Esophagus (tissue), 2 donors: ENCODE results near the gene CNGA4. TPM values are rescaled to one million over a fixed set of nuclear protein-coding genes. Genes with fewer than 3 reads are reported as not detected.

Experiments used
- H3K27ac ChIP-seq, 2 donors: one replicate each; pipeline ENCODE4 v1.5.1; 2013; ENCODE audit warnings: low read depth in 2 of 2, mild to moderate bottlenecking in 2 of 2, inconsistent platforms in 1 of 2, low read length in 1 of 2, moderate library complexity in 1 of 2
- H3K27me3 ChIP-seq, 2 donors: one replicate each; pipeline ENCODE4 v1.6.1; 2013; ENCODE audit warnings: low read length in 2 of 2, control low read depth in 1 of 2, mild to moderate bottlenecking in 1 of 2; ENCODE audit not compliant: insufficient read depth in 2 of 2, control insufficient read depth in 1 of 2
- H3K36me3 ChIP-seq, 2 donors: one replicate each; pipeline ENCODE4 v1.6.1; 2013; ENCODE audit warnings: low read length in 1 of 2; ENCODE audit not compliant: control insufficient read depth in 2 of 2, insufficient read depth in 2 of 2
- H3K4me1 ChIP-seq, 2 donors: one replicate each; pipeline ENCODE4 v1.6.1; 2013; ENCODE audit warnings: low read length in 1 of 2; ENCODE audit not compliant: control insufficient read depth in 2 of 2, insufficient read depth in 2 of 2
- H3K4me3 ChIP-seq, 2 donors: one replicate each; pipeline ENCODE4 v1.5.1; 2013; ENCODE audit warnings: low read length in 2 of 2, mild to moderate bottlenecking in 2 of 2, low read depth in 1 of 2, moderate library complexity in 1 of 2
- H3K9me3 ChIP-seq, 2 donors: one replicate each; pipeline ENCODE4 v1.6.1; 2013; ENCODE audit warnings: mild to moderate bottlenecking in 2 of 2, low read depth in 1 of 2, low read length in 1 of 2, moderate library complexity in 1 of 2; ENCODE audit not compliant: control insufficient read depth in 2 of 2, insufficient read depth in 1 of 2
- WGBS, 2 donors: extraction: QIAGEN DNeasy Blood & Tissue Kit; methylation state at CpG; one replicate each; pipeline ENCODE4 v1.1.7; 2013; 5-methylcytosine and 5-hydroxymethylcytosine counted together
- polyA plus RNA-seq, 2 donors: library from polyadenylated mRNA; stranded (reverse); fragments of 200-250 nt; gene quantifications; one replicate each; pipeline ENCODE4 v1.2.3, GENCODE V29; 2013
- donor health status: healthy with polysubstance abuse.
- donor health status: Bipolar disorder and iron deficiency.

The CNGA4 gene, protein sequence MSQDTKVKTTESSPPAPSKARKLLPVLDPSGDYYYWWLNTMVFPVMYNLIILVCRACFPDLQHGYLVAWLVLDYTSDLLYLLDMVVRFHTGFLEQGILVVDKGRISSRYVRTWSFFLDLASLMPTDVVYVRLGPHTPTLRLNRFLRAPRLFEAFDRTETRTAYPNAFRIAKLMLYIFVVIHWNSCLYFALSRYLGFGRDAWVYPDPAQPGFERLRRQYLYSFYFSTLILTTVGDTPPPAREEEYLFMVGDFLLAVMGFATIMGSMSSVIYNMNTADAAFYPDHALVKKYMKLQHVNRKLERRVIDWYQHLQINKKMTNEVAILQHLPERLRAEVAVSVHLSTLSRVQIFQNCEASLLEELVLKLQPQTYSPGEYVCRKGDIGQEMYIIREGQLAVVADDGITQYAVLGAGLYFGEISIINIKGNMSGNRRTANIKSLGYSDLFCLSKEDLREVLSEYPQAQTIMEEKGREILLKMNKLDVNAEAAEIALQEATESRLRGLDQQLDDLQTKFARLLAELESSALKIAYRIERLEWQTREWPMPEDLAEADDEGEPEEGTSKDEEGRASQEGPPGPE
- under 1 TPM; 0.06 TPM for polyA plus RNA-seq

DNA sequence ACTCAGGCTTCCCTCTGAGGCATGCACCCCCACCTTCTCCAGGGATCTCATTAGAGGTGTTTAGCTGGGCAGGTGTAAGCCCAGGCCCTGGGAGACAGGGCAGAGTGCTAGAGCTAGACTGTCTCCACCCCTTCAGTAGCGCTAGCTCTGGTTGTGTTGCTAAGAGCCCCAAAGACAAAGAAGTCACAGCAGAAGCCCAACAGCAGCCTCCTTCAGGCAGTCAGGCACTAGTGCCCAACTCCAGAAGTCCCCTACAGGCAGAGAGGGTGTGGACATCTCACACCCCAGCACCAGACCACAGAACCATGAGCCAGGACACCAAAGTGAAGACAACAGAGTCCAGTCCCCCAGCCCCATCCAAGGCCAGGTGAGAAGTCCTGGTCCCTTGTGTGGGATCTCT, at the start of gene CNGA4:
Gene CNGA4, plus strand, starts transcription at position 188 of the 400 bp plus-strand sequence. Its CDS starts 118 bp downstream, at position 306.
- 86% methylated on average over 1 of the region's 1 CpG for WGBS, 2 donors
- H3K27ac ChIP-seq: no peak within 1 kb of the TSS

DNA sequence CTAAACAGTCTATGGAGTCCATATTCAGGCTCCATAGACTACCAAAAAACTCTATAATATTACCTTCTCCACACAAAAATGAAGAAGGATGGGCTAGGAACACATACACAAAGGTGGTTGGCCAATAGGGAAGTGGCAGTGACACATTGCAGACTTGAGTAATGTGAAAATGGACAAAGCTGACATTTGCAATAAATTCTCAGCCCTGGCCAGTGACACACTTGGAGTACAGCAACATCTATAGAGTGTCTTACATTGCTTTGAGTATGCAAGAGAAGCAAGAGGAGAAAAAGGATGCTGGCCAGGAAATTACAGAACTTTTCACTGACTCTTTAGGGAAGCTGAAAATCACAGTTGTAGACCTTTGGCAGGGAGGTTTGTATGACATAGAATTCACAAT, 47.1 kb upstream of the CNGA4 start:
- no peak overlapping the region for H3K4me3 ChIP-seq
- H3K36me3 ChIP-seq: no peaks in the 10 kb centered on the region
- no peaks in the 10 kb centered on the region for H3K27me3 ChIP-seq
- no peaks in the 10 kb centered on the region for H3K9me3 ChIP-seq
- H3K27ac ChIP-seq: no peak overlapping the region
- H3K4me1 ChIP-seq: no peaks in the 10 kb centered on the region

More for the DNA sequence above, at the start of gene CNGA4:
- no peaks in the 10 kb centered on the region for H3K27me3 ChIP-seq
- no peaks in the 10 kb centered on the region for H3K4me1 ChIP-seq
- H3K9me3 ChIP-seq: no peaks in the 10 kb centered on the region
- no peaks in the 10 kb centered on the region for H3K36me3 ChIP-seq
- no peak within 1 kb of the TSS for H3K4me3 ChIP-seq

DNA sequence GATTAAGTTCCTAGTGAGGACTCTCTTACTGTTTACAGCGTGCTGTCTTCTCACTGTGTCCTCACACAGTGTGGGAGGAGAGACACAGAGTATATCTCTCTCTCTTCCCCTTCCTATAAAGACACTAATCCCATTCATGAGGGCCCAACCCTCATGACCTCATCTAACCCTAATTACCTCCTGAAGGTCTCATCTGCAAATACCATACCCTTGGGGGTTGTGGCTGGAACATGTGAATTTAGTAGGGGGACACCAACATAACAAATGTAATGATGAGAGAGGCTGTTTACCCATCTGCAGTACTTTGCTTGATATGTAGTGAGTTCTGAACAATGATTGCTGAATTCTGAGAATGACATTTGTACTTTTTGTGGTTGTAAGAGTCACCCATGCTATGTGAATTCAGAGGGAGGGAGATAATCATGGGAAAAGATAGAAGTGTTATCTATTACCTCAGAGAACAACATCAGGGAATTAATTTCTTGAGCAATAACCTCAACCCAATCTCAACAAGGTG, 44.8 kb upstream of the CNGA4 start:
- H3K36me3 ChIP-seq: no peaks in the 10 kb centered on the region
- WGBS, 2 donors: 72 to 83% methylated on average over 1 of the region's 1 CpG
- H3K9me3 ChIP-seq: no peaks in the 10 kb centered on the region
- no peak overlapping the region for H3K27ac ChIP-seq
- H3K27me3 ChIP-seq: no peaks in the 10 kb centered on the region
- H3K4me1 ChIP-seq: no peaks in the 10 kb centered on the region
- H3K4me3 ChIP-seq: no peak overlapping the region

DNA sequence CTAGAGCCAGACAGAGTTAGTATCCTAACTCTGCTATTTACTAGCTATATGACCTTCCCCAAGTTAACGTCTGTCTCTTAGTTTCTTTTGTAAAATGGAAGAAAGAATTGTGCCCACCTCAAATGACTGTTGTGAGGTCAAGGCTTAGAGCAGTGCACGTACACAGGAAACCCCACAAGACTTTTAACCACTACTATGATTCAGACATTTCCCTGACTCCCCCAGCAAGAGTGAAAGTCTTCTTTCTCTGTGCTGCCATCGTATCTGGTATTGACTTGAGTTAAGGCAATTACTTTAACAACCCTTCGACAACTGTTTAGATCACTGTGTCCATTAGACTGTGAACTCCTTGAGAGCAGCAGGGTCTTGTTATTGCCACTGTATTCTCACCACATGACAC, 42.5 kb upstream of the CNGA4 start:
- H3K27ac ChIP-seq: no peak overlapping the region
- no peaks in the 10 kb centered on the region for H3K4me1 ChIP-seq
- H3K9me3 ChIP-seq: no peaks in the 10 kb centered on the region
- no peaks in the 10 kb centered on the region for H3K27me3 ChIP-seq
- H3K4me3 ChIP-seq: no peak overlapping the region
- WGBS, 2 donors: 54 to 56% methylated on average over 4 of the region's 4 CpGs
- no peaks in the 10 kb centered on the region for H3K36me3 ChIP-seq

DNA sequence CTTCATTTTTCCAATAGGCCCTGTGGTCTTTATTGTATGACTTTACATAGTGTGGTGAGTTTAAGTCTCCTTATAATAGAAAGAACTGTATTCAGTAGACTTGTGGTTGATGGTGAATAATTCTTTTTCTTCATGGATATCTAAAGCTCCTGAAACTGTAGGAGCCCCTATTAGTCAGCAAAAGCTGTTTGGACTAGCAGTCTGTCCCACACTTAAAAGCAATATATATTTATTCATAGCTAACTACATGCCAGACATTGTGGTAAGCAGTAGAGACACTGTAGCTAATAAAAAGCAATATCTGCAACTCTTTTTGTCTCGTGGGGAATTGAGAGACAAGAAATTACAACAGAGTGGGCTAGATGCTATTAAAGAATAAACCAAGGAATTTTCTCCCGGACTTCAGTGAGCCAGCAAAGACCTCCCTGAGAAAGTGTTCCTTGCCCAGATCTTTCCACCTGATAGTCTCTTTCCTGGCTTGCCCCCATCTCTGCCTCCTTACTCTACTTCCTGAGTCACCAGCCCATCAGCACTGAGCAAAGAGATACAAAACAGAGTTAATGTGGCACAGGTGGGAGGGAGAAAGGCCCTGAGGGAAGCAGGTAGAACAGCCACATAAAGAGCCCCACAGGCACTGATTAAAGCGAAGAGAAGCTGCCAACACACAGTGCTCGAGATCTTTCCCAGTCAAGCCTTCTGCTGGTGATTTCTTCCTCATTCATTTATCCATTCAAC, 41.3 kb upstream of the CNGA4 start:
- H3K4me1 ChIP-seq: no peaks in the 10 kb centered on the region
- no peak overlapping the region for H3K27ac ChIP-seq
- H3K27me3 ChIP-seq: no peaks in the 10 kb centered on the region
- H3K9me3 ChIP-seq: no peaks in the 10 kb centered on the region
- no peaks in the 10 kb centered on the region for H3K36me3 ChIP-seq
- WGBS, 2 donors: 77 to 82% methylated on average over 4 of the region's 4 CpGs
- no peak overlapping the region for H3K4me3 ChIP-seq

DNA sequence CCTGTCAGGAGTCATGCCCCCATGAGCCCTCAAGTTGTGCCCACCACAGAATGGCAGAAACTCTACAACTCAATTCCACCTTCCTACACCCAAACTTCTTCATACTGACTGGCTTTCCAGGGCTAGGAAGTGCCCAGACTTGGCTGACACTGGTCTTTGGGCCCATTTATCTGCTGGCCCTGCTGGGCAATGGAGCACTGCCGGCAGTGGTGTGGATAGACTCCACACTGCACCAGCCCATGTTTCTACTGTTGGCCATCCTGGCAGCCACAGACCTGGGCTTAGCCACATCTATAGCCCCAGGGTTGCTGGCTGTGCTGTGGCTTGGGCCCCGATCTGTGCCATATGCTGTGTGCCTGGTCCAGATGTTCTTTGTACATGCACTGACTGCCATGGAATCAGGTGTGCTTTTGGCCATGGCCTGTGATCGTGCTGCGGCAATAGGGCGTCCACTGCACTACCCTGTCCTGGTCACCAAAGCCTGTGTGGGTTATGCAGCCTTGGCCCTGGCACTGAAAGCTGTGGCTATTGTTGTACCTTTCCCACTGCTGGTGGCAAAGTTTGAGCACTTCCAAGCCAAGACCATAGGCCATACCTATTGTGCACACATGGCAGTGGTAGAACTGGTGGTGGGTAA, 39.6 kb upstream of the CNGA4 start, which contains the start of gene OR52W1:
Gene OR52W1, plus strand, starts transcription at position 51 of the 637 bp plus-strand sequence. Its CDS starts 0 bp downstream, at position 51.
- H3K27ac ChIP-seq: no peak within 1 kb of the TSS
- WGBS, 2 donors: 97 to 99% methylated on average over 5 of the region's 5 CpGs

DNA sequence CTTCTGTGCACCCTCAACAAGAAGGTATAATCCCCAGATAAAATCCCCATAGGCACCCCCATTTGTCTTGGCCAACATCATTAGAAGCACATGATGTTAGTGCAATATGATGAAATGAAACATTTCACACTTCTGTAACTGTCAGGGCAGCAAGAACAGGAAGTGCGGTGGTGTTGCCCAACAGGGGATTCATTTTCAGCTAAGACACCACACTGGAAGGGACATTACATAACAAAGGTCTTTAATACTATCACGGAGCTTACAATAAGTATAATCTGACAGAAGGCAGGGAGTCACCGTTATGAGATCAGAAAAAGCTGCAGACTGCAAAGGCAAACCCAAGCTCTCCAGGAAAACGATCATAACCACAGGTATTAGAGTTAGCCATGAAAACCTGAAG, 37.9 kb upstream of the CNGA4 start:
- Histone ChIP-seq H3K27ac (no peak overlapping the region), H3K36me3 (peaks cover 3 to 5% of the 10 kb centered on the region in 2 donors), H3K9me3 (no peaks in the 10 kb centered on the region), H3K27me3 (no peaks in the 10 kb centered on the region), H3K4me1 (no peaks in the 10 kb centered on the region), H3K4me3 (no peak overlapping the region)
- 78 to 82% methylated on average over 4 of the region's 4 CpGs for WGBS, 2 donors

More for the DNA sequence above, 39.6 kb upstream of the CNGA4 start, which contains the start of gene OR52W1:
- Histone ChIP-seq H3K9me3 (no peaks in the 10 kb centered on the region), H3K36me3 (no peaks in the 10 kb centered on the region), H3K4me1 (no peaks in the 10 kb centered on the region), H3K27me3 (no peaks in the 10 kb centered on the region), H3K4me3 (no peak within 1 kb of the TSS)

DNA sequence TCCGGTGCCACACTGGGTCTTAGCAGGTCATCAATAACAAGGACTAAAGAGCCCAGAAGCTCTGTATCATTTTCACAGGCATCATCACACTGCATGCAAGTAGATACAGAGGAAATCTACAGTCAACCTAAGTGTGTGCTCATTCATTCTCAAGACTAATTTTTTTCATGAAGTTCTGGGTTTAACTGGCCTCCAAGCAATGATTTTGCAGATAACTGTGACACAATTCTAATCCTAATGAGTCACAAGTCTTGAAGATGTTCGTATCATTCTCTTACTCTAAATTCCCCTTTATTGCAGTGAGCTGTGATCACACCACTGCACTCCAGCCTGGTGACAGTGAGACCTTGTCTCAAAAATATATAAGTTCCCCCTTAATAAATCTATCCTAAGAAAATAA, 37.4 kb upstream of the CNGA4 start:
- WGBS, 2 donors: 67 to 68% methylated on average over 2 of the region's 2 CpGs
- peaks cover 3 to 5% of the 10 kb centered on the region in 2 donors for H3K36me3 ChIP-seq
- H3K27me3 ChIP-seq: no peaks in the 10 kb centered on the region
- H3K9me3 ChIP-seq: no peaks in the 10 kb centered on the region
- H3K27ac ChIP-seq: no peak overlapping the region
- H3K4me3 ChIP-seq: no peak overlapping the region
- H3K4me1 ChIP-seq: no peaks in the 10 kb centered on the region

DNA sequence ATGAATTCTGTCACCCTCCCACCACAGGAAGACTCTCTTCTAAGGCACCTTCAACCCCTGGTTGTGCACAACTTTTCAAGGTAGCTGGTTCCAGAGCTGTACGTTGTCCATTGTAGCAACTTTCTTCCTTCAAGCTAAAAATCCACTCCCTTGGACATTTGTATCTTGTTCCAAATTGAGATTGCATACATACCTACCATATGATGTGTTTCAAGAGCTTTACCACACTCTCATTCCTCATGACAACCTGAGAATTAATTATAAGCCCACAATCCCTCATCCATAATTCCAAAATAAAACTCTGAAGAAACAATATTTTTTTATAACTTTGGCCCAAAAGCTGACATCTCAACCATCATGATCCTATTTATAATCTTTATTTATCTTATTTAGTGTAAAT, 36.8 kb upstream of the CNGA4 start:
- H3K4me1 ChIP-seq: no peaks in the 10 kb centered on the region
- H3K36me3 ChIP-seq: peaks cover 3 to 5% of the 10 kb centered on the region in 2 donors
- H3K27me3 ChIP-seq: no peaks in the 10 kb centered on the region
- no peaks in the 10 kb centered on the region for H3K9me3 ChIP-seq
- 77 to 90% methylated on average over 1 of the region's 1 CpG for WGBS, 2 donors
- no peak overlapping the region for H3K27ac ChIP-seq
- no peak overlapping the region for H3K4me3 ChIP-seq
